Spleen (tissue), 11 donors: ENCODE data around the gene WDR82. TPM values are rescaled to one million over a fixed set of nuclear protein-coding genes. Genes with fewer than 3 reads are reported as not detected.

ENCODE experiments used
- DNase-seq: peaks from one replicate; pipeline ENCODE4 v3.0.0-alpha.2; 2020
- H3K27ac ChIP-seq, 8 donors: fragments of 200-600 bp; sonication (generic) in 7 of 8; 1 replicate in 4 of 8; 2 replicates in 4 of 8; pipeline versions ENCODE4 v1.5.0 to v1.8.0; 2016 to 2021; ENCODE audit warnings: inconsistent platforms in 4 of 8, mild to moderate bottlenecking in 4 of 8, moderate library complexity in 1 of 8
- H3K27me3 ChIP-seq, 7 donors: fragments of 200-600 bp; sonication (generic) in 6 of 7; replicated peaks in 1 of 7; 1 replicate in 4 of 7; 2 replicates in 3 of 7; pipeline versions ENCODE4 v1.5.0 to v1.8.0; 2016 to 2021; ENCODE audit warnings: inconsistent platforms in 3 of 7, mild to moderate bottlenecking in 1 of 7
- H3K36me3 ChIP-seq, 6 donors: fragments of 200-600 bp; sonication (generic) in 5 of 6; 1 replicate in 4 of 6; 2 replicates in 2 of 6; pipeline versions ENCODE4 v1.5.0 to v1.8.0; 2016 to 2021; ENCODE audit warnings: inconsistent platforms in 2 of 6
- H3K4me1 ChIP-seq, 6 donors: fragments of 200-600 bp; sonication (generic) in 5 of 6; 1 replicate in 3 of 6; 2 replicates in 3 of 6; pipeline versions ENCODE4 v1.5.0 to v1.8.0; 2016 to 2021; ENCODE audit warnings: inconsistent platforms in 3 of 6
- H3K4me3 ChIP-seq, 8 donors: fragments of 200-600 bp; sonication (generic) in 7 of 8; 1 replicate in 4 of 8; 2 replicates in 4 of 8; pipeline versions ENCODE4 v1.5.0 to v1.8.0; 2016 to 2021; ENCODE audit warnings: inconsistent platforms in 4 of 8, mild to moderate bottlenecking in 4 of 8, moderate library complexity in 2 of 8
- H3K9me3 ChIP-seq, 8 donors: fragments of 200-600 bp; sonication (generic) in 7 of 8; 1 replicate in 4 of 8; 2 replicates in 4 of 8; pipeline versions ENCODE4 v1.5.0 to v1.8.0; 2016 to 2021; ENCODE audit warnings: inconsistent platforms in 4 of 8
- CTCF ChIP-seq, 11 experiments: fragments of 200-600 bp in 7 of 11; fragments of 450-650 bp in 4 of 11; sonication (generic) in 4 of 11; IDR thresholded peaks in 8 of 11; conservative IDR thresholded peaks in 3 of 11; 1 replicate in 7 of 11; 2 replicates in 4 of 11; pipeline versions ENCODE4 v1.4.0 to v1.8.0; 2016 to 2021; ENCODE audit warnings: antibody characterized with exemption in 11 of 11, inconsistent platforms in 4 of 11, mild to moderate bottlenecking in 1 of 11
- POLR2A ChIP-seq, 3 donors: fragments of 450-650 bp; IDR thresholded peaks; one replicate each; pipeline ENCODE4 v1.5.1; 2017; ENCODE audit warnings: antibody characterized with exemption in 3 of 3, mild to moderate bottlenecking in 1 of 3
- POLR2AphosphoS5 ChIP-seq, 3 donors: sonication (generic); formaldehyde crosslinking; IDR thresholded peaks; one replicate each; pipeline ENCODE4 v1.5.1; 2017; ENCODE audit warnings: antibody characterized with exemption in 3 of 3
- WGBS, 5 donors: extraction: QIAGEN DNeasy Blood & Tissue Kit in 3 of 5; methylation state at CpG; one replicate each; pipeline versions ENCODE4 v1.1.5 to v1.1.7; 2013 to 2018; 5-methylcytosine and 5-hydroxymethylcytosine counted together
- intact Hi-C: fragments of 100-400 bp; cut with DNase I; formaldehyde crosslinking; loops from one replicate; pipeline ENCODE4 v1.15.0; 2023; ENCODE audit warnings: low total_unique reads
- polyA plus RNA-seq, 3 donors: library from polyadenylated mRNA; stranded (reverse); fragments of 200-250 nt; gene quantifications; one replicate each; pipeline ENCODE4 v1.2.1, GENCODE V29; 2013
- total RNA-seq, 7 donors: library from RNA; depleted of rRNA in 3 of 7; stranded (reverse); fragments of >200 nt in 3 of 7; fragmentation: NEBNext Ultra II Directional in 4 of 7; extraction: Animal tissue kit (Norgen Biotek cat#: 25700) in 4 of 7; gene quantifications; one replicate each; pipeline versions ENCODE4 v1.1.0 to v1.2.1, GENCODE V29; 2016 to 2021
- donor health status: healthy with polysubstance abuse.
- donor health status: DM: no; HTN: no; CAD: no; lungs with moderate emphysema.
- donor health status: DM: no; HTN: no; CAD: no.
- donor health status: Bipolar disorder and iron deficiency.
- donor health status: healthy.
- donor health status: DM: no; HTN: no; CAD: no.
- donor health status: DM: yes; HTN: yes; CAD: no.

Gene WDR82
- total and polyA plus RNA-seq, 10 donors: 20.9 to 80.6 (median 66.4) TPM

DNA sequence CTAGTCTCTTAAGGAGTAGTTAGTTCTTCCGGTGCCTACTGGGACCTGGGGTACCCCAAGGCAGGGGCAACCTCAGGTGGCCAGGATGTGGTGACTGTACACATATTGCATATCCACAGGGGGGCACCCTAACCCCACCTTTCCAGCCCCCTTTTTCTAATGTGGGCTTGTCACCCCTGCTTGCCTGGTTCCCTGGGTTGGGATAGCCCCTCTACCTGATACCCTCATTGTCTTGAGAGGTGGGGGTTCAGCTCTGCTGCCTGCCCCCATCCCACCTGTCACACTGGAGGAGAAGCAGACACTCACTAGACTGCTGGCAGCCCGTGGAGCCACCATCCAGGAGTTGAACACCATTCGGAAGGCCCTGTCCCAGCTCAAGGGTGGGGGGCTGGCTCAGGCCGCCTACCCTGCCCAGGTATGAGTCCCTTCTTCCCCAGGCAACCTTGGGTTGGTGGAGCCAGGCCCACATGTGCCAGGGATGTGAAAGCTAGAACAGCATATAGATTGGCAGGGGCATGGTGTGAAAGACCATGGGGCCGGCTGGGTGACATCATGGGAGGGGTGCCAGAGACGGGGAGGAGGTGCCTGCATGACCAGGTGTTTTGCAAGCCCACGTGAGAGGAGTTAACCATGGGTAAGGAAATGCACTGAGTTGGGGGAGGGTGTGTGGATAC, 13.2 kb upstream of the WDR82 start:
- H3K27me3 ChIP-seq: no peaks in the 10 kb centered on the region
- 62 to 85% (median 74%) methylated on average over 5 to 7 of the region's 7 CpGs for WGBS, 5 donors
- peaks cover 5 to 47% (median 21%) of the 10 kb centered on the region in 6 donors for H3K4me1 ChIP-seq
- intact Hi-C loops: loop anchor here (5.0 kb wide), 1 partner anchor 46 kb away; no protein-coding TSS in a partner anchor
- TF ChIP-seq POLR2A (IDR thresholded peaks at IDR 0.05): no peak
- TF ChIP-seq CTCF (IDR thresholded peaks at IDR 0.05 in 8 of 11, conservative IDR thresholded peaks at IDR 0.05 in 3 of 11): peak in 9 of 11 experiments; percentile 37 to 64 (median 53)
- peaks cover 0 to 67% (median 45%) of the 10 kb centered on the region in 6 donors for H3K36me3 ChIP-seq
- H3K4me3 ChIP-seq: no peak overlapping the region
- H3K27ac ChIP-seq: no peak overlapping the region
- no peaks in the 10 kb centered on the region for H3K9me3 ChIP-seq
- peak; percentile 79 for DNase-seq

- peaks cover 9 to 53% (median 26%) of the 10 kb centered on the region in 6 donors for H3K4me1 ChIP-seq
- no peaks in the 10 kb centered on the region for H3K9me3 ChIP-seq
- H3K27ac ChIP-seq: no peak overlapping the region
- TF ChIP-seq POLR2A (IDR thresholded peaks at IDR 0.05): no peak
- no peak for TF ChIP-seq CTCF (IDR thresholded peaks at IDR 0.05 in 8 of 11, conservative IDR thresholded peaks at IDR 0.05 in 3 of 11)
- no peak for TF ChIP-seq POLR2AphosphoS5 (IDR thresholded peaks at IDR 0.05)
- H3K4me3 ChIP-seq: no peak overlapping the region
- H3K27me3 ChIP-seq: no peaks in the 10 kb centered on the region
- 91 to 95% (median 92%) methylated on average over 17 to 23 of the region's 23 CpGs for WGBS, 5 donors
- DNase-seq: peak; percentile 75
- H3K36me3 ChIP-seq: peaks cover 0 to 59% (median 44%) of the 10 kb centered on the region in 6 donors
- intact Hi-C loops: loop anchor here (5.0 kb wide), 1 partner anchor 46 kb away; no protein-coding TSS in a partner anchor
Observed at GRCh38 chr3:52290596-52291507, 12.4 kb upstream of the WDR82 start.

DNA sequence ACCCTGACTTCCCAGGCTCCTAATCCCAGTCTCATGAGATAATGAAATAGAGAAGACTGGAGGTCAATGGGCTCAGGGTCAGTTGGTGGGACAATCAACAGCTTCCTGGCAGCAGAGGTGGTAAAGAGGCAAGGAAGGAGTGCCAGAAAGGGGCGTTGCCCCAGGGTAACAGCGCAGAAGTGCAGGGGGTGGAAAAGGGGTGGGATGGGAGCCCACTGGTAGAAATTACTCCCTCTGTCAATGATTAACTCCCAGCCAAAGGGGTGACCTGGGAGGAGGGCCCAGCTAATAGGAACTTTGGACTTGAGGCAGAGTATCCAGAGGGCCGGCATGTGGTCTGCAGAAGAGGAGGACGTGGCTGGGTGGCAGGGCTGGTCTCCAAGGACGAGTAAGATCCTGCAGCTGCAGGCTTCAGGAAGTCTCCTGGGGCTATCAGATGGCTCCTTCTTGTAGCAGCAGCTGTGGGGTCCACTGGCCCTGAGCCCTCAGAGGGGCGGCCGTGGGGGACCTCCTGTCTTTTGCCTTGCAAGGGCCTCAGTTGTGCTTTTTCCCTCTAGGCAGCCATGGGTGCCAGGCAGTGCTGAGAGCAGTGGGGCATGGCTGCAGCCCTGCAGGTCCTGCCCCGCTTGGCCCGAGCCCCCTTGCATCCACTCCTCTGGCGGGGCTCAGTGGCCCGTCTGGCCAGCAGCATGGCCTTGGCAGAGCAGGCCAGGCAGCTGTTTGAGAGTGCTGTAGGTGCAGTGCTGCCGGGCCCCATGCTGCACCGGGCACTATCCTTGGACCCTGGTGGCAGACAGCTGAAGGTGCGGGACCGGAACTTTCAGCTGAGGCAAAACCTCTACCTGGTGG, 11.5 kb upstream of the WDR82 start:
- peaks cover 0 to 50% (median 38%) of the 10 kb centered on the region in 6 donors for H3K36me3 ChIP-seq
- no peak for TF ChIP-seq CTCF (IDR thresholded peaks at IDR 0.05 in 8 of 11, conservative IDR thresholded peaks at IDR 0.05 in 3 of 11)
- no peak for TF ChIP-seq POLR2AphosphoS5 (IDR thresholded peaks at IDR 0.05)
- peak; percentile 76 for DNase-seq
- no peak overlapping the region for H3K4me3 ChIP-seq
- 83 to 91% (median 90%) methylated on average over 13 to 15 of the region's 15 CpGs for WGBS, 5 donors
- H3K4me1 ChIP-seq: peaks cover 9 to 54% (median 26%) of the 10 kb centered on the region in 6 donors
- H3K9me3 ChIP-seq: no peaks in the 10 kb centered on the region
- intact Hi-C loops: loop anchor here (5.0 kb wide), 1 partner anchor 47 kb away; no protein-coding TSS in a partner anchor
- H3K27ac ChIP-seq: no peak overlapping the region
- H3K27me3 ChIP-seq: no peaks in the 10 kb centered on the region
